Activated naive CD8-positive, alpha-beta T cell treated with anti-CD3 and anti-CD28 coated beads, Interleukin-2, amount 10 ng/mL, durations not matched to agents 7 days and 5 days (primary cell): ENCODE data around the gene DUSP11. TPM values are rescaled to one million over a fixed set of nuclear protein-coding genes. Genes with fewer than 3 reads are reported as not detected.
"Not testable (repeated sequence)": the region's sequence is repeated elsewhere in the genome, so short reads cannot be mapped to it uniquely, and the experiment has no call there.

Experiments
- ATAC-seq: fragments of 150-1000 bp; cut with Tn5 transposase; one replicate; pipeline ENCODE4 v1.10.0; 2021; ENCODE audit warnings: low read depth, moderate library complexity
- POLR2A ChIA-PET: fragments of 350-600 bp; sonication (Branson Sonifier 250); formaldehyde crosslinking; loops from one replicate; lab custom pipeline; 2021; ENCODE audit warnings: antibody characterized with exemption; lab: Charles Lee
- DNase-seq: peaks from one replicate; pipeline ENCODE4 v3.0.0; 2021
- H3K27ac Mint-ChIP-seq: one replicate; pipeline ENCODE4 v1.8.0; 2022; ENCODE audit warnings: mild to moderate bottlenecking, mixed read lengths
- H3K27me3 Mint-ChIP-seq: one replicate; pipeline ENCODE4 v1.8.0; 2022; ENCODE audit warnings: mild to moderate bottlenecking, moderate library complexity, mixed read lengths
- H3K36me3 Mint-ChIP-seq: one replicate; pipeline ENCODE4 v1.8.0; 2021; ENCODE audit warnings: mild to moderate bottlenecking, mixed read lengths
- H3K4me1 Mint-ChIP-seq: one replicate; pipeline ENCODE4 v1.8.0; 2021; ENCODE audit warnings: mixed read lengths
- H3K4me3 Mint-ChIP-seq: one replicate; pipeline ENCODE4 v1.8.0; 2022; ENCODE audit warnings: mild to moderate bottlenecking, moderate library complexity, mixed read lengths
- H3K9me3 Mint-ChIP-seq: one replicate; pipeline ENCODE4 v1.8.0; 2021; ENCODE audit warnings: mixed read lengths
- total RNA-seq, 2 experiments: library from RNA; stranded (reverse); gene quantifications; one replicate each; pipeline ENCODE4 v1.2.3, GENCODE V29; 2021

Gene DUSP11
- total RNA-seq, 2 experiments from 2014 or later: 28.8 to 32.2 TPM

DNA sequence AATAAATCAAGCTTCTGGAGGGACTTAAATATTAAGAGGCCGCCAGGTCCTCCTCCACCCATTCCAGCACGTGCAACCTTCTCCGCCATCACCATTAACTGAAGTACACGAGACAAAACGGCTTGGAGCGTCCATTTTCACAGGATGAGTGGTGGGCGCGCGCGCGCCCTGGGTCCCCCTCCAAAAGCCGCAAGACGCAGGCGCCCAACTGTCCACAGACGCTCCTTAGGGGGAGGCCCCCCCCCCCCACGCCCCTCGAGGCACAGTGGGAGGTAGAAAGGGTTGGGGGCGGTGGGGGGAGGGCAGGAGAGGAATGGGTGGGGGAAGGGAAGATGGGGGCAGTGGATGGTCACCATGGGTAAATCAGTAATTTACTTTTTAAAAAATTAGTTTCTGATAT is 38.4 kb upstream of the DUSP11 start:
- no peak for ATAC-seq
- Mint-ChIP-seq H3K27me3 (peaks cover 12% of the 10 kb centered on the region), H3K27ac (no peak overlapping the region), H3K4me1 (peaks cover 8% of the 10 kb centered on the region), H3K4me3 (no peak overlapping the region), H3K9me3 (no peaks in the 10 kb centered on the region), H3K36me3 (no peaks in the 10 kb centered on the region)
- POLR2A ChIA-PET: no interaction called here
- no peak for DNase-seq

DNA sequence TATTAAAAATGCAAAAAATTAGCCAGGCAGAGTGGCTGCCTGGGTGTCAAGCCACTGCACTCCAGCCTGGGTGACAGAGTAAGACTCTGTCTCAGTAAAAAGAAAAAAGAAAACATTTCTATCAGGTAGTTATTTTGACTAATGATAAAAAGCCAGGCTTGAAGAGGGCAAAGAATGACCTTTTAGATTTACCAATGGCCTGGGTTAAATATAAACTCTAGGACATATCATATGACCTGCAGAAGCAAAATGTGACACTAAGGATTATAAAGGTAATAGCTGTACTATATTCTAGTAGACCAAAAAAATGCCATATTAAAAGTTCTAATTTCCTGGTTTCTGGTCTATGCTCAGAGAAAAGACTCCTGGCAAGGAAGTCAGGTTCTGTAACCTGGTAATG is 32.7 kb upstream of the DUSP11 start:
- no peak overlapping the region for H3K4me3 Mint-ChIP-seq
- no peaks in the 10 kb centered on the region for H3K36me3 Mint-ChIP-seq
- no peak for DNase-seq
- no peak overlapping the region for H3K27ac Mint-ChIP-seq
- no peaks in the 10 kb centered on the region for H3K9me3 Mint-ChIP-seq
- H3K4me1 Mint-ChIP-seq: peaks cover 12% of the 10 kb centered on the region
- H3K27me3 Mint-ChIP-seq: peaks cover 10% of the 10 kb centered on the region
- no peak for ATAC-seq
- POLR2A ChIA-PET: no interaction called here

DNA sequence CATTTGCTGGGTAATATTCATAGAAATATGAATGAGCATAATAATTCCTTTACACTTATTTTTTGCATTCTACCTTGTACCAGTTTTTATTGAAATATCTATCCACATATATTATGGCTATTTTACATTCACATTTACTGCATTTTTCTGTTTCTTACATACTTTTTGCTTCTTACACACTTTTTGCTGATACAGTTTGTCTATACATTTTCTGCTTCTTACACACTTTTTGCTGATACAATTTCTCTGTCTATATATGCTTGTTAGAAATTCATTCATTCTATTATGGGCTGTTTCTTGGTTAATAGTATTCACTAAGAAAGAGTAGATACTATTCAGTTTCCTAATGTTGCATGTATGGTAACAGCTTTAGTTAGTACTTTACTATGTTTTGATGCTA is 32.0 kb upstream of the DUSP11 start:
- Mint-ChIP-seq H3K27me3 (peaks cover 10% of the 10 kb centered on the region), H3K9me3 (no peaks in the 10 kb centered on the region), H3K36me3 (no peaks in the 10 kb centered on the region), H3K4me3 (no peak overlapping the region), H3K4me1 (peaks cover 12% of the 10 kb centered on the region), H3K27ac (no peak overlapping the region)
- DNase-seq: no peak
- ATAC-seq: no peak
- POLR2A ChIA-PET: no interaction called here

DNA sequence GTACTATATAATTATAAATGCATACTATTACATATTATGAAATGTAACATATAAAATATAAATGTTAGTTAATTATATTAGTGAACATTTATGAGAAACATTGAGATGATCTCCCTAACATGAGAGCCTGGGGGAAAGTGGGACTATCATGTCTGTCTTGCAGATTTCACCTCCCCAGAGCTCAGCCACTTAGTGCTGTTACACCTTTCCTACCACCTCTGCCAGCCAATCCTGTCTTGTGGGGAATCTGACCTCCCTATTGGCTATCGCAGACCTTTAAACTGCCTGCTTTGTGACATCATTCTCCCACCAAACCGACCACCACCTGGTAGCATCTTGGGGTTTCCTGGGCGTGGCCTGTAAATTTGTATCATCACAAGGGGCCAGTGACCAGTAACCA is 4.0 kb upstream of the DUSP11 start, which contains the start of gene C2orf78:
TSS of gene C2orf78 (plus strand) at position 301 of the 400 bp plus-strand sequence. CDS start 127 bp downstream, outside the sequence.
- DNase-seq, H3K27ac Mint-ChIP-seq, H3K9me3 Mint-ChIP-seq, POLR2A ChIA-PET, H3K27me3 Mint-ChIP-seq, H3K4me3 Mint-ChIP-seq, H3K4me1 Mint-ChIP-seq, H3K36me3 Mint-ChIP-seq, ATAC-seq: not testable (repeated sequence)

DNA sequence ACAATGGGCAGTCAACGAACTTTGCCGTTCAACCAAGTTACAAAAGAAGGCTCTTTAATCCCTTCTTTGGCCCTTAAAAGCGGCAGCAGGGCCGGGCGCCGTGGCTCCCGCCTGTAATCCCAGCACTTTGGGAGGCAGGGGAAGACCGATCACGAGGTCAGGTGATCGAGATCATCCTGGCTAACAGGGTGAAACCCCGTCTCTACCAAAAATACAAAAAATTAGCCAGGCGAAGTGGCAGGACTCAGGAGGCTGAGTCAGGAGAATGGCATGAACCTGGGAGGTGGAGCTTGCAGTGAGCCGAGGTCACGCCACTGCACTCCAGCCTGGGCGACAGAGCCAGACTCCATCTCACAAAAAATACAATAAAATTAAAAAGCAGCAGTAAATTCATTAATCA is 3.5 kb upstream of the DUSP11 start:
- H3K4me3 Mint-ChIP-seq, H3K9me3 Mint-ChIP-seq, DNase-seq, H3K27me3 Mint-ChIP-seq, H3K4me1 Mint-ChIP-seq, POLR2A ChIA-PET, H3K36me3 Mint-ChIP-seq, ATAC-seq, H3K27ac Mint-ChIP-seq: not testable (repeated sequence)

DNA sequence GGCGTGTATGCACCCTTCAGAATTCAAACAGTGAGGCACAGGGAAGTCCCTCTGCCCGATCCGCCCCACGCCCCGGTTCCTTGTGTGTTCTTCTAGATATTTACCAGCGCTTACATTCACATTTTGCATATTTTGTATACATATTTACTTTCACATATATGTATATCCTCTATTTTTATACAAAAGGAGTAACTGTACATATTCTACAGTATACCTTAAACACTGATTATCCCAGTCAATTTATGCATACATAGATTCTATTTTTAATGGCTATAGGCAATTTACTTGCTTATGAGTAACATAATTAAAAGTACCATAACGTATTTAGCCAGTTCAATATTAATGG is 307 bp upstream of the DUSP11 start:
- Mint-ChIP-seq H3K9me3 (no peaks in the 10 kb centered on the region), H3K4me1 (peaks cover 13% of the 10 kb centered on the region), H3K4me3 (peak overlapping the region; percentile 97), H3K36me3 (peaks cover 4% of the 10 kb centered on the region), H3K27ac (peak overlapping the region; percentile 96), H3K27me3 (no peaks in the 10 kb centered on the region)
- POLR2A ChIA-PET: interaction anchor here (0.6 kb wide), 1 partner anchor 635 kb away, joined by 3 read pairs; no protein-coding TSS in a partner anchor
- ATAC-seq (no peak), DNase-seq (no peak)

DNA sequence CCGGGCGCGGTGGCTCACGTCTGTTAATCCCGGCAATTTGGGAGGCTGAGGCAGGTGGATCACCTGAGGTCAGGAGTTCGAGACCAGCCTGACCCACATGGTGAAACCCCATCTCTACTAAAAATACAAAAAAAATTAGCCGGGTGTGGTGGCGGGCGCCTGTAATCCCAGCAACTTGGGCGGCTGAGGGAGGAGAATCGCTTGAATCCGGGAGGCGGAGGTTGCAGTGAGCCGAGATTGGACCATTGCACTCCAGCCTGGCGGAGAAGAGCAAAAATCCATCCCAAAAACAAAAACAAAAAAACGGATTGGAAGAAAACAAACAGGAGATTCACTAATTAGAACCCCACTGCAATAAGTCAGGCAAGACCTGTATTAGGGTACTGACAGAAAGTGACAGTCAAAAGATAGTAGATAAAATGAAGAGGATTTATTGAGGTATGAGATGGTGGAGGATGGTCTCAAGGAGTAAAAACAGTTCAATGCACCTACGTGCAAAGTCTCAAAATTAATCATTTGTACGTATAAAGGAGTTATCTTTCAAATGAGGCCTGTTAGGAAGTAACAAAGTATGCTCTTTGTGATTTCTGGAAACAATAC is 936 bp downstream of the DUSP11 start:
- peak overlapping the region; percentile 96 for H3K27ac Mint-ChIP-seq
- H3K4me1 Mint-ChIP-seq: peaks cover 18% of the 10 kb centered on the region
- H3K27me3 Mint-ChIP-seq, H3K9me3 Mint-ChIP-seq, POLR2A ChIA-PET, DNase-seq, ATAC-seq: not testable (repeated sequence)
- H3K36me3 Mint-ChIP-seq: peaks cover 15% of the 10 kb centered on the region
- H3K4me3 Mint-ChIP-seq: peak overlapping the region; percentile 97

DNA sequence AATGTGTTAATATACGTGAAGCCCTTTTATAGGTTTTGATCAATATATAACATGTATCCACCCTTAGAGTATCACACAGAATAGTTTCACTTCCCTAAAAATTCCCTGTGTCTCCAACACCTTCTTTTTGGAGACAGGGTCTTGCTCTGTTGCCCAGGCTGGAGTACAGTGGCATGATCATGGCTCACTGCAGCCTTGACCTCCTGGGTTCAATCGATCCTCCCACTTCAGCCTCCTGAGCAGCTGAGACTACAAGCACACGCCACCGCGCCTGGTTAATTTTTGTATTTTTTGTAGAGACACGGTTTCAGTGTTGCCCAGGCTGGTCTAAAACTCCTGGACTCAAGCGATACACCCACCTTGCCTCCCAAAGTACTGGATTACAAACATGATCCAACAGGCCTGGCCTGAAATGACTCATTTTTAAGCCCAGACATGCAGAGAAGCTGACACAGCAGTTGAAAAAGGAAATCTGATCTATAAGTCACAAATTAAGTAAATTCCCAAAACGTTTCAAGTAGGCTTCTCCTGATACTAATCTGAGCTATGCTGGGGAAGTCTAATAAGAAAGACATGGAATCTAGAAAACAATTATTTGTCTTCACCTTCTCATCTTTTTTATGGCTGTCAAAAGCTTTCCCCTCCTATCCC is 2.9 kb downstream of the DUSP11 start:
- ATAC-seq: no peak
- peaks cover 23% of the 10 kb centered on the region for H3K36me3 Mint-ChIP-seq
- H3K27me3 Mint-ChIP-seq: no peaks in the 10 kb centered on the region
- DNase-seq: no peak
- no peak overlapping the region for H3K4me3 Mint-ChIP-seq
- no peak overlapping the region for H3K27ac Mint-ChIP-seq
- POLR2A ChIA-PET: no interaction called here
- H3K9me3 Mint-ChIP-seq: no peaks in the 10 kb centered on the region
- peaks cover 22% of the 10 kb centered on the region for H3K4me1 Mint-ChIP-seq

DNA sequence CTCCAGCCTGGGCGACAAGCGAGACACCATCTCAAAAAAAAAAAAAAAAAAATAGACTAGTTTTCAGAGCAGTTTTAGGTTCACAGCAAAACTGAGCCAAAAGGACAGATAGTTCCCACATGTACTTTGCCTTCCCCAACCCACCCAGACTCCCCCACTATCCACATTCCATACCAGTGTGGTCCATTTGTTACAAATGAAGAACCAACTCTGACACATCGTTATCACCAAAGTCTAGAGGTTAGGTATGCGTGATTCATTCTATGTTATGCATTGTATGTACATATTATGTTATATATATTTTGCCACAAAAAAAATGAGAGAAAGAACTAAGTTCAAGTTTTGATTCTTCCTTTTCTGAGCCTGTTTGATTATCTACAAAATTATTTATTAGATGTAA is 3.5 kb downstream of the DUSP11 start:
- Mint-ChIP-seq H3K27me3 (no peaks in the 10 kb centered on the region), H3K9me3 (no peaks in the 10 kb centered on the region), H3K4me1 (peaks cover 22% of the 10 kb centered on the region), H3K36me3 (peaks cover 25% of the 10 kb centered on the region), H3K27ac (no peak overlapping the region), H3K4me3 (no peak overlapping the region)
- DNase-seq: no peak
- POLR2A ChIA-PET: interaction anchor here (0.6 kb wide), 1 partner anchor 12 kb away, joined by 4 read pairs; no protein-coding TSS in a partner anchor
- ATAC-seq: no peak

DNA sequence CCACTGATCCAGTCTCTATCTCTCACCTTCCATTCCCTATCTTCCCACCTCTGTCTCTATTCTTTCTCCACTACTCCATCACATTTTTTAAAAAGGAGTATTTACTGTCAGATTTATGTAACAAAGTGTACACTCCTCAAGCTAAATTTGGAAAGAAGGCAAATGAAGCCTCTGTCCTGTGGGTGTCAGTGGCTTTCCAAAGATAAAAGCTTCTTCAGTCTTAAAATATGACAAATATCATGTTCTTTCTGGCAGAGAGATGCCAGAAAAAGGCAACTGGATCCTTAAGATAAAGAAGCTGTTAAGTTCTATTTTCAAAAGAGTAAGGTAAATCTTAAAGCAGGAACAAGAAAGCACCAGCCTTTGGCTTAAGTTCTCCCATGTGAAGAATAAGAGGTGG is 7.1 kb downstream of the DUSP11 start:
- H3K27ac Mint-ChIP-seq: no peak overlapping the region
- H3K36me3 Mint-ChIP-seq: peaks cover 44% of the 10 kb centered on the region
- no peaks in the 10 kb centered on the region for H3K9me3 Mint-ChIP-seq
- no peaks in the 10 kb centered on the region for H3K27me3 Mint-ChIP-seq
- no peak for ATAC-seq
- H3K4me1 Mint-ChIP-seq: peaks cover 20% of the 10 kb centered on the region
- POLR2A ChIA-PET: no interaction called here
- H3K4me3 Mint-ChIP-seq: no peak overlapping the region
- DNase-seq: no peak

DNA sequence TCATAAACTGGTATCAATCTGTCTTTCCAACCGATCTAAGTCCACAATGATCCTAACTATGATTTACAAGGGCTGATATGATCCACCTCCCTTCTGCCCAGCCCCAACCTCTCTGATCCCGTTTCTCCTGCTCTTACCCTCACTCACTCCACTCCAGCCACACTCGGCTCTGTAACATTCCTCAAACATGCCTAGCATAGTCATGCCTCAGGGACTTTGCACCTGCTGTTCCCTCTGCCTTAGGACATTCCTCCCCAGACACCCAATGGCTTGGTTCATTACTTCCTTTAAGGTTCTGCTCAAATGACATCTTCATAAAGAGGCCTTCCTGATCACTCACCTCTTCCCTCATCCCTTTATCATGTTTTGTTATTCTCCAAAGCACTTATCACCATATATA is 9.2 kb downstream of the DUSP11 start:
- H3K36me3 Mint-ChIP-seq: peaks cover 48% of the 10 kb centered on the region
- POLR2A ChIA-PET: no interaction called here
- H3K4me3 Mint-ChIP-seq: no peak overlapping the region
- no peak for DNase-seq
- ATAC-seq: no peak
- no peaks in the 10 kb centered on the region for H3K27me3 Mint-ChIP-seq
- peaks cover 15% of the 10 kb centered on the region for H3K4me1 Mint-ChIP-seq
- H3K9me3 Mint-ChIP-seq: no peaks in the 10 kb centered on the region
- no peak overlapping the region for H3K27ac Mint-ChIP-seq

DNA sequence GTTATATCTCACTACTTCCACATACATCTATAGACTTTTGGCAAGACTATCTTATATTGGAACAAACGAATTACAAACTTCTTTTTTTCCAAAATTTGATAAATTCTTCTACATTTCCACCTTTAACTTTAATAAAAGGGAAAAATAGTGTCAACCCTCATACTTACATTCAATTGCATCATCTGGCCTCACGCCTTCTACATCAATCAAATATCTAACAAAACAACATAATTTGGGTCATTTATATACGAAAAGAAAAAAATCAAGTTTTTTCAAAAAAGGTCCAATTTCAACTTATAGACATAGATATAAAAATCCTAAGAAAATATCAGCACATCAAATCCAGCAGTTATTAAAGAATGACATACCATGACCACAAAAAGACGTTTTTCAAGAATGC is 12.9 kb downstream of the DUSP11 start:
- POLR2A ChIA-PET: interaction anchor here (0.9 kb wide), 1 partner anchor 30 kb away, joined by 3 read pairs; no protein-coding TSS in a partner anchor
- DNase-seq (no peak), ATAC-seq (no peak)
- no peak overlapping the region for H3K27ac Mint-ChIP-seq
- H3K9me3 Mint-ChIP-seq: no peaks in the 10 kb centered on the region
- no peaks in the 10 kb centered on the region for H3K27me3 Mint-ChIP-seq
- H3K4me1 Mint-ChIP-seq: peaks cover 7% of the 10 kb centered on the region
- H3K36me3 Mint-ChIP-seq: peaks cover 35% of the 10 kb centered on the region
- no peak overlapping the region for H3K4me3 Mint-ChIP-seq

DNA sequence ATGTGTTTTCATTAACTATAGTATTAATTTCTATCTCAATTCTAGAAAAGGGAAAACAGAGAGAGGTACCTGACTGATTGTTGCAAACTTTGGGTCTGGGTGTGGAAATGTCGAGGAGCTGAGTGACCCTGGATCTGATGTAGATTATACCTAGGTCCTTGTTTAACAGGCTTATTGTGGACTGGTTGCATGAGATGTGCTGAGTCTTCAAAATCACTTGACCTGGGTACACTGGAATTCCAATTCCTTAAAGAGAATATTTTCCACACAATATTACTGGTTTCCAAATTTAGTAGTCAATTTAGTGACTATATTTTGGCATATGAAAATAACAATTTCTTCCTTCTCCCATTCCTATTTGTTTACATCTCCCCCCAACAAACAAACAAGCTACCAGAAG is 13.6 kb downstream of the DUSP11 start:
- DNase-seq: no peak
- H3K9me3 Mint-ChIP-seq: no peaks in the 10 kb centered on the region
- no peaks in the 10 kb centered on the region for H3K27me3 Mint-ChIP-seq
- no peak for ATAC-seq
- H3K27ac Mint-ChIP-seq: no peak overlapping the region
- H3K4me1 Mint-ChIP-seq: peaks cover 7% of the 10 kb centered on the region
- POLR2A ChIA-PET: interaction anchor here (0.9 kb wide), 1 partner anchor 30 kb away, joined by 3 read pairs; no protein-coding TSS in a partner anchor
- no peak overlapping the region for H3K4me3 Mint-ChIP-seq
- peaks cover 34% of the 10 kb centered on the region for H3K36me3 Mint-ChIP-seq

DNA sequence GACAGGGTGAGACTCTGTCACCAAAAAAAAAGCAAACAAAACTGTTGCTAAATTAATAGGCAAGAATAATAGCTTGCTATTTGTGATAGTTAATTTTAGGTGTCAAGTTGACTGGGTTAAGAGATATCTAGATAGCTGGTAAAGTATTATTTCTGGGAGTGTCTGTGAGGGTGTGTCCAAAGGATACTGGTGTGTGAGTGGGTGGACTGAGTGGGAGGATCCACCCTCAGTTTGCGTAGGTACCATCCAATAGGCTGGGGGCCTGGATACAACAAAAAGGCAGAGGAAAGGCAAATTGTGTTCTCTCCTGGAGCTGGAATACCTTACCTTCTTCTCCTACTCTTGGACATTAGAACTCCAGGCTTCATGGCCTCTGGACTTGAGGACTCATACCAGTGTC is 15.0 kb downstream of the DUSP11 start:
- Mint-ChIP-seq H3K4me1 (peaks cover 4% of the 10 kb centered on the region), H3K9me3 (no peaks in the 10 kb centered on the region), H3K4me3 (no peak overlapping the region), H3K27me3 (no peaks in the 10 kb centered on the region), H3K27ac (no peak overlapping the region), H3K36me3 (peaks cover 36% of the 10 kb centered on the region)
- no peak for DNase-seq
- POLR2A ChIA-PET: no interaction called here
- ATAC-seq: no peak
